Fibroblast of mammary gland (primary cell): ENCODE results near the gene SLC25A21.
"Not testable (repeated sequence)": the region's sequence is repeated elsewhere in the genome, so short reads cannot be mapped to it uniquely, and the experiment has no call there.

Experiments
- DNase-seq: peaks from one replicate; pipeline ENCODE4 v3.0.0-alpha.2; 2010; ENCODE audit warnings: low read depth
- H3K4me3 ChIP-seq: 2 replicates; pipeline ENCODE4 v1.5.1; 2011; ENCODE audit warnings: low read depth, mild to moderate bottlenecking, low read length, moderate library complexity; ENCODE audit not compliant: control insufficient read depth
- CTCF ChIP-seq: conservative IDR thresholded peaks from 2 replicates; pipeline ENCODE4 v1.5.1; 2011; ENCODE audit warnings: low read depth, low read length, inconsistent platforms; ENCODE audit not compliant: control insufficient read depth, insufficient read depth

The SLC25A21 gene

GRCh38 chr14:36905272-36905888 is 267.0 kb downstream of the SLC25A21 start:
- no peak overlapping the region for H3K4me3 ChIP-seq
- no peak for DNase-seq
- TF ChIP-seq CTCF: no peak

- no peak for TF ChIP-seq CTCF
- H3K4me3 ChIP-seq: no peak overlapping the region
- peak; percentile 17 for DNase-seq
Measured at GRCh38 chr14:36901861-36902260, 270.5 kb downstream of the SLC25A21 start.

- TF ChIP-seq CTCF: no peak
- DNase-seq: no peak
- H3K4me3 ChIP-seq: no peak overlapping the region
Measured at GRCh38 chr14:36900846-36901245, 271.6 kb downstream of the SLC25A21 start.

- H3K4me3 ChIP-seq, DNase-seq: not testable (repeated sequence)
Measured at GRCh38 chr14:36896300-36896699, 276.1 kb downstream of the SLC25A21 start.

- no peak for TF ChIP-seq CTCF
- DNase-seq: no peak
- H3K4me3 ChIP-seq: no peak overlapping the region
Measured at GRCh38 chr14:36884049-36884448, 288.4 kb downstream of the SLC25A21 start.

GRCh38 chr14:36880276-36880675 is 292.1 kb downstream of the SLC25A21 start:
- H3K4me3 ChIP-seq: no peak overlapping the region
- no peak for TF ChIP-seq CTCF
- no peak for DNase-seq

GRCh38 chr14:36879558-36879957 is 292.8 kb downstream of the SLC25A21 start:
- no peak overlapping the region for H3K4me3 ChIP-seq
- no peak for TF ChIP-seq CTCF
- DNase-seq: no peak
